Urothelium cell line (cell line): ENCODE results near the gene MEN1.
A peak's percentile ranks its signal among the peaks of the same experiment; 100 is the strongest.
"Not testable (repeated sequence)": the region's sequence is repeated elsewhere in the genome, so short reads cannot be mapped to it uniquely, and the experiment has no call there.

Source experiments
- DNase-seq: peaks from one replicate; pipeline ENCODE4 v3.0.0; 2011; ENCODE audit warnings: low spot score, mixed read lengths
- FAIRE-seq: peaks from 2 replicates; lab custom pipeline; 2011; peaks lifted over from hg19 to GRCh38; lab: Jason Lieb, UNC

Gene MEN1

GRCh38 chr11:64846998-64847666 lies 36.8 kb upstream of the MEN1 start:
- DNase-seq (peak; percentile 90), FAIRE-seq (no peak)

GRCh38 chr11:64845776-64846129 lies 35.4 kb upstream of the MEN1 start:
- not testable (repeated sequence) for DNase-seq, FAIRE-seq

- DNase-seq: no peak
- no peak for FAIRE-seq
These were observed 34.9 kb upstream of the MEN1 start for GRCh38 chr11:64845129-64845775.

GRCh38 chr11:64844330-64845128 lies 34.2 kb upstream of the MEN1 start, which contains the start of gene CDC42BPG:
CDC42BPG (minus strand) TSS chr11:64844653; CDS start chr11:64844569, 84 bp downstream.
- FAIRE-seq (no peak), DNase-seq (peak; percentile 85)

- DNase-seq (peak; percentile 40), FAIRE-seq (no peak)
These were observed 33.5 kb upstream of the MEN1 start for GRCh38 chr11:64843686-64844329.

GRCh38 chr11:64842851-64843685 lies 32.7 kb upstream of the MEN1 start:
- FAIRE-seq: peak; percentile 90

GRCh38 chr11:64842366-64842759 lies 32.0 kb upstream of the MEN1 start:
- no peak for DNase-seq
- no peak for FAIRE-seq

More at GRCh38 chr11:64842851-64843685, 32.7 kb upstream of the MEN1 start:
- peak; percentile 71 for DNase-seq

- no peak for DNase-seq
- no peak for FAIRE-seq
These were observed 31.4 kb upstream of the MEN1 start for GRCh38 chr11:64841592-64842365.

GRCh38 chr11:64839887-64840782 lies 29.8 kb upstream of the MEN1 start:
- DNase-seq: no peak
- FAIRE-seq: no peak

GRCh38 chr11:64839335-64839734 lies 29.0 kb upstream of the MEN1 start:
- FAIRE-seq (no peak), DNase-seq (no peak)

- no peak for FAIRE-seq
These were observed 28.4 kb upstream of the MEN1 start for GRCh38 chr11:64838600-64839334.

GRCh38 chr11:64837887-64838351 lies 27.6 kb upstream of the MEN1 start:
- no peak for FAIRE-seq
- DNase-seq: no peak

More at GRCh38 chr11:64838600-64839334, 28.4 kb upstream of the MEN1 start:
- DNase-seq: no peak

GRCh38 chr11:64836448-64837072 lies 26.2 kb upstream of the MEN1 start:
- DNase-seq: no peak
- no peak for FAIRE-seq

- FAIRE-seq (no peak), DNase-seq (no peak)
These were observed 25.5 kb upstream of the MEN1 start for GRCh38 chr11:64835616-64836447.

- DNase-seq (peak; percentile 94), FAIRE-seq (peak; percentile 99)
These were observed 24.6 kb upstream of the MEN1 start for GRCh38 chr11:64834723-64835615.
